Measurements from ENCODE around the gene USO1. TPM values are rescaled to one million over a fixed set of nuclear protein-coding genes. Genes with fewer than 3 reads are reported as not detected.

USO1 gene
- total and polyA plus RNA-seq, 2 donors (not counting 3 experiments of a cell fraction or from before 2014, with no cell fraction given) = 29.1 to 66.0 TPM

- dilution Hi-C loops (cut with MboI; ENCODE audit: extremely low pct_ligation_motif_present, low sequenced_read_pairs) (no loop called here), intact Hi-C loops (cut with micrococcal nuclease) (no loop called here)
- no peak overlapping the region for H3K4me2 ChIP-seq (ENCODE audit: insufficient read depth, low read length)
Observed at GRCh38 chr4:75781305-75781704, 56.9 kb downstream of the USO1 start.

More at GRCh38 chr4:75781305-75781704, 56.9 kb downstream of the USO1 start:
- no peak for FAIRE-seq
- Histone ChIP-seq H2AFZ (ENCODE audit: low read depth, low read length) (no peak overlapping the region), H3K27me3 (ENCODE audit: control insufficient read depth in 2 of 2, insufficient read depth in 2 of 2, low read length in 2 of 2) (no peaks in the 10 kb centered on the region), H3K4me3 (replicated peaks in 1 of 3; ENCODE audit: insufficient read depth in 1 of 3, low read depth in 1 of 3, low read length in 3 of 3) (no peak overlapping the region), H3K36me3 (ENCODE audit: control insufficient read depth in 2 of 2, extremely low read depth in 1 of 2, insufficient read depth in 2 of 2, low read length in 2 of 2) (peaks cover 3 to 24% of the 10 kb centered on the region in 2 experiments), H3K9me3 (replicated peaks; ENCODE audit: control insufficient read depth, insufficient read depth, low read length) (no peaks in the 10 kb centered on the region), H3K4me1 (ENCODE audit: control insufficient read depth, extremely low read depth, insufficient read depth, low read length) (no peaks in the 10 kb centered on the region), H3K27ac (ENCODE audit: insufficient read depth, low read depth, low read length) (no peak overlapping the region), H3K9me1 (replicated peaks; ENCODE audit: control insufficient read depth, extremely low read depth, insufficient read depth, low read length) (no peaks in the 10 kb centered on the region), H3K79me2 (ENCODE audit: control insufficient read depth, insufficient read depth, low read length) (no peaks in the 10 kb centered on the region), H3K9ac (replicated peaks; ENCODE audit: extremely low read depth, insufficient read depth, low read length) (no peak overlapping the region), H4K20me1 (replicated peaks; ENCODE audit: control insufficient read depth, extremely low read depth, insufficient read depth, low read length) (no peaks in the 10 kb centered on the region)
- BruUV-seq (replicated peaks) = no TSS peak
- CTCF ChIA-PET = interaction anchor here (2.1 kb wide), 1 partner anchor 14 kb away, joined by 5 read pairs; no protein-coding TSS in a partner anchor
- POLR2A ChIA-PET = no interaction called here
- no peak for TF ChIP-seq JUN (IDR thresholded peaks at IDR 0.05; ENCODE audit: borderline replicate concordance, insufficient read depth, insufficient read length, low read depth)
- no peak for TF ChIP-seq CTCF (IDR thresholded peaks at IDR 0.05; ENCODE audit: extremely low read depth in 1 of 2, insufficient read depth in 1 of 2, low read depth in 1 of 2, low read length in 2 of 2)
- no peak for TF ChIP-seq MAX (IDR thresholded peaks at IDR 0.05; ENCODE audit: insufficient read depth, insufficient read length)
- TF ChIP-seq MYC (IDR thresholded peaks at IDR 0.05; ENCODE audit: low read depth, low read length) = no peak
- no peak for TF ChIP-seq POLR2AphosphoS5 (IDR thresholded peaks at IDR 0.05; ENCODE audit: insufficient read depth, low read depth, low read length)
- no peak for TF ChIP-seq GATA2 (IDR thresholded peaks at IDR 0.05; ENCODE audit: insufficient read depth, insufficient read length, low read depth, low read length)
- TF ChIP-seq FOS (IDR thresholded peaks at IDR 0.05; ENCODE audit: borderline replicate concordance, insufficient read depth, low read length) = no peak
- TF ChIP-seq EZH2 (IDR thresholded peaks at IDR 0.05; ENCODE audit: borderline replicate concordance, low read depth, low read length, severe bottlenecking) = no peak
- no peak for TF ChIP-seq POLR2A (IDR thresholded peaks at IDR 0.05; ENCODE audit: low read depth, low read length)
- DNase-seq (ENCODE audit: low read depth, low spot score) = no peak
